ENCODE measurements around the gene NBEAL2. TPM values are rescaled to one million over a fixed set of nuclear protein-coding genes. Genes with fewer than 3 reads are reported as not detected.
A peak's percentile ranks its signal among the peaks of the same experiment; 100 is the strongest.

The NBEAL2 gene
- total and polyA plus RNA-seq, 10 of the 15 experiments (the other 5 are each of a cell fraction or from before 2014, with no cell fraction given): 0.07 to 127 (median 29.4) TPM

DNA sequence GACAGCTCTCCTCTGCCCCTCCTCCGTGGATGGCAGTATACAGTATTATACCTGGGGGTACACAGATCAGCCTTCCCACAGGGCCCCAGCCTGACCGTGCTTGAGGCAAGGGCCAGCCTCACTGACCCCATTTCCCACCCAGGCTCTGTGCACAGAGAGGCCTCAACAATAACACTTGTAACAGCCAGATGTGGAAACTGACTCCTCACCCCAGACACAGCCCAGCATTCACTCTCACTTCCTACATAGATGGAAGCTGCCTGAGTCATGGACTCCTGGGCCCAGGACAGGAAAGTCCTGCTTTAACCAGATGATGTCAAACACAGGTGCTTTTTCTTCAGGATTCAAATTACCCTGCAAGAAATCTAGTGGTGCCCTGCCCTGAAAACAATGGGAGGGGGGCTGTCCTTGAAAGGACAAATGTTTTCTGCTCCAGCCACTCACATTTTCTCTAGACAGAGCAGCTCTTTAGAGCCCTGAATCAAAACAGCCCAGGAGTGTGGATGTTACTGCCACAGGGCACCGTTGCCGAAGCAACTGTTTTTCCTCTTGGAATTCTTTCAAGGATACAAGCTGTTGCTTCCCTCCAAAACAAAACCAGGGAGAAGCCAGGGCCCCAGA lies 19.3 kb upstream of the NBEAL2 start (continued):
- TF ChIP-seq, protein P1, sequence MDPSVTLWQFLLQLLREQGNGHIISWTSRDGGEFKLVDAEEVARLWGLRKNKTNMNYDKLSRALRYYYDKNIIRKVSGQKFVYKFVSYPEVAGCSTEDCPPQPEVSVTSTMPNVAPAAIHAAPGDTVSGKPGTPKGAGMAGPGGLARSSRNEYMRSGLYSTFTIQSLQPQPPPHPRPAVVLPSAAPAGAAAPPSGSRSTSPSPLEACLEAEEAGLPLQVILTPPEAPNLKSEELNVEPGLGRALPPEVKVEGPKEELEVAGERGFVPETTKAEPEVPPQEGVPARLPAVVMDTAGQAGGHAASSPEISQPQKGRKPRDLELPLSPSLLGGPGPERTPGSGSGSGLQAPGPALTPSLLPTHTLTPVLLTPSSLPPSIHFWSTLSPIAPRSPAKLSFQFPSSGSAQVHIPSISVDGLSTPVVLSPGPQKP (IDR thresholded peaks at IDR 0.05; ENCODE audit: low read depth, low read length): no peak
- peak; percentile 82 for TF ChIP-seq EED (IDR thresholded peaks at IDR 0.05; ENCODE audit: low read depth)

DNA sequence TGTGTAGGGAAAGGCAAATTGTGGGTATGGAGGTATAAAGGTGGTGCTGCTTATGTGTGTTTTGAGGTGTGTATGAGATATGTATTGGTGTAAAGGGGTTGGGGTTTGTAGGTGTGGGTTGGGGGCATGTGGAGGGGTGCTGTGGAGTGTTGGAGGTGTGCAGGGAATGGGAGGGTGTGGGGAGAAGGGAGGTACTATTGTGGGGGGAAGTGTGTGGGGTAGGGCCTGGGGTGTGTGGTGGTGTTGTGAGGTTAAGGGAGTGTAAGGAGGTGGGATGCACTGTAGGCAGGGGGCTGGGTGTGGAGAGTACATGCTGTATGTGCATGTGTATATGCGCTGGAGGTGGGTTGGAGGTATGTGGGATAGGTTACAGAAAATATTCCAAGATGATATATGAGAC lies 18.6 kb upstream of the NBEAL2 start:
- Histone ChIP-seq H3K4me2 (ENCODE audit: control insufficient read depth, insufficient read depth) (peak overlapping the region; percentile 34; the same call in 1 of the 2 replicates), H4K20me1 (ENCODE audit: control insufficient read depth, insufficient read depth) (peaks cover 7% of the 10 kb centered on the region; the same call in 1 of the 2 replicates), H3K9ac (ENCODE audit: control insufficient read depth, insufficient read depth, low read length) (no peak overlapping the region), H3K36me3 (ENCODE audit: control insufficient read depth in 2 of 2, insufficient read depth in 2 of 2, low read length in 1 of 2) (peaks cover 9 to 18% of the 10 kb centered on the region in 2 experiments; a peak in 3 of 4 replicates), H3K27ac (ENCODE audit: control insufficient read depth, insufficient read depth) (peak overlapping the region; percentile 38), H3K4me3 (no peak overlapping the region), H3K27me3 (replicated peaks in 1 of 2; ENCODE audit: control insufficient read depth in 2 of 2, insufficient read depth in 2 of 2, low read length in 1 of 2) (no peaks in the 10 kb centered on the region), H3K9me3 (replicated peaks; ENCODE audit: control insufficient read depth, insufficient read depth, low read length) (peaks cover 3% of the 10 kb centered on the region; the same call in 2 of the 3 replicates), H3K79me2 (ENCODE audit: control insufficient read depth, insufficient read depth, low read length) (peaks cover 81% of the 10 kb centered on the region), H2AFZ (ENCODE audit: control insufficient read depth, low read depth, low read length) (no peak overlapping the region), H3K4me1 (ENCODE audit: control insufficient read depth, insufficient read depth, low read length) (peaks cover 55% of the 10 kb centered on the region)
- POLR2A ChIA-PET: interaction anchor here (2.9 to 3.3 kb wide), 2 partner anchors 13 kb away, joined by 19 to 21 read pairs; no protein-coding TSS in a partner anchor
- SMC1A ChIA-PET (ENCODE audit: uncharacterized antibody, unreplicated experiment): interaction anchor here (1.2 to 17.2 kb wide), 5 partner anchors 9 to 37 kb away, joined by 3 to 298 read pairs (median 9); no protein-coding TSS in a partner anchor
- DNase-seq (ENCODE audit: low read depth, low spot score) (no peak), FAIRE-seq (no peak), ATAC-seq (no peak)
- RAD21 ChIA-PET (ENCODE audit: unreplicated experiment): interaction anchor here (1.9 to 4.0 kb wide), 2 partner anchors 14 to 18 kb away, joined by 5 to 18 read pairs; partner anchors contain the start of gene NBEAL2
- intact Hi-C loops (cut with micrococcal nuclease; ENCODE audit: unreplicated experiment) (no loop called here), in situ Hi-C loops (cut with MboI) (no loop called here)
- CTCF ChIA-PET: interaction anchor here (0.8 to 5.4 kb wide), 5 partner anchors 6 to 48 kb away, joined by 3 to 31 read pairs (median 3); no protein-coding TSS in a partner anchor
- 100% methylated on average over 1 of the region's 1 CpG for WGBS (ENCODE audit: insufficient coverage, insufficient replicate concordance, low lambda C conversion rate, missing lambda C conversion rate)
- 0 out of 2 replicates have a peak, but pooled peaks have one; percentile 77 for TF ChIP-seq HDGF (IDR thresholded peaks at IDR 0.05)
- TF ChIP-seq, protein P2, sequence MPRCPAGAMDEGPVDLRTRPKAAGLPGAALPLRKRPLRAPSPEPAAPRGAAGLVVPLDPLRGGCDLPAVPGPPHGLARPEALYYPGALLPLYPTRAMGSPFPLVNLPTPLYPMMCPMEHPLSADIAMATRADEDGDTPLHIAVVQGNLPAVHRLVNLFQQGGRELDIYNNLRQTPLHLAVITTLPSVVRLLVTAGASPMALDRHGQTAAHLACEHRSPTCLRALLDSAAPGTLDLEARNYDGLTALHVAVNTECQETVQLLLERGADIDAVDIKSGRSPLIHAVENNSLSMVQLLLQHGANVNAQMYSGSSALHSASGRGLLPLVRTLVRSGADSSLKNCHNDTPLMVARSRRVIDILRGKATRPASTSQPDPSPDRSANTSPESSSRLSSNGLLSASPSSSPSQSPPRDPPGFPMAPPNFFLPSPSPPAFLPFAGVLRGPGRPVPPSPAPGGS (IDR thresholded peaks at IDR 0.05; ENCODE audit: borderline replicate concordance, insufficient read depth, low read depth, low read length, poor library complexity, severe bottlenecking): no peak
- no TSS peak for BruUV-seq (replicated peaks)

Data from GM12878 (cell line).